ENCODE data around the gene CFP.

The CFP gene

GRCh38 chrX:47578692-47579091 lies 51.0 kb downstream of the CFP start:
- TF ChIP-seq TAF1 (IDR thresholded peaks at IDR 0.05; ENCODE audit: low read depth, low read length) (no peak), SPI1 (IDR thresholded peaks at IDR 0.05; ENCODE audit: low read depth, low read length) (no peak), POU2F2 (IDR thresholded peaks at IDR 0.05; ENCODE audit: low read depth, low read length) (no peak), POLR2AphosphoS5 (IDR thresholded peaks at IDR 0.05; ENCODE audit: low read depth, low read length) (no peak), POLR2A (IDR thresholded peaks at IDR 0.05; ENCODE audit: low read depth, low read length) (no peak), PAX5 (IDR thresholded peaks at IDR 0.05; ENCODE audit: insufficient read depth, low read length, severe bottlenecking) (no peak)
- FAIRE-seq: no peak
- no peak for DNase-seq (ENCODE audit: insufficient read length, low spot score)

DNA sequence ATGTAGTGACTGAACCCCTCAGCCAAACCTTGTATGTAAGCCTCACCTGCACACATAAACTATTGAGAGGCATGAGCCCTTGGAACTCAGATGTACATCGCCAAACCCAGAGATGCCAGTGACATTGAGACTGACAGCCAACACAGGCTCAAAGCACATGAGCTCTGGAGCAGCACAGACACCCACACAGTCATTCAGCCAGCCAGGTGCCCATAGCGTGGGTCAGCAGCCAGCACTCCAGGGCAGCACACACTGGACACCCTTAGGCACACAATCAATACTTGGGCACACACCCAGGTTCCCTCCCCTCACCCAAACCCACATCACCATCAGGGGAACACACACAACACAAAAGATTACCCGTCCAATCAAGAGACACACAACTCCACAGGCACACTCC lies 51.8 kb downstream of the CFP start:
- TF ChIP-seq POLR2A (IDR thresholded peaks at IDR 0.05; ENCODE audit: low read depth, low read length) (no peak), PAX5 (IDR thresholded peaks at IDR 0.05; ENCODE audit: insufficient read depth, low read length, severe bottlenecking) (no peak), POU2F2 (IDR thresholded peaks at IDR 0.05; ENCODE audit: low read depth, low read length) (no peak), TAF1 (IDR thresholded peaks at IDR 0.05; ENCODE audit: low read depth, low read length) (no peak), POLR2AphosphoS5 (IDR thresholded peaks at IDR 0.05; ENCODE audit: low read depth, low read length) (no peak), SPI1 (IDR thresholded peaks at IDR 0.05; ENCODE audit: low read depth, low read length) (no peak)
- peak; percentile 16 for FAIRE-seq
- no peak for DNase-seq (ENCODE audit: insufficient read length, low spot score)

- no peak for FAIRE-seq
- no peak for DNase-seq (ENCODE audit: insufficient read length, low spot score)
- TF ChIP-seq PAX5 (IDR thresholded peaks at IDR 0.05; ENCODE audit: insufficient read depth, low read length, severe bottlenecking) (no peak), TAF1 (IDR thresholded peaks at IDR 0.05; ENCODE audit: low read depth, low read length) (no peak), POLR2AphosphoS5 (IDR thresholded peaks at IDR 0.05; ENCODE audit: low read depth, low read length) (no peak), POLR2A (IDR thresholded peaks at IDR 0.05; ENCODE audit: low read depth, low read length) (no peak), POU2F2 (IDR thresholded peaks at IDR 0.05; ENCODE audit: low read depth, low read length) (no peak), SPI1 (IDR thresholded peaks at IDR 0.05; ENCODE audit: low read depth, low read length) (no peak)
Observed at GRCh38 chrX:47577424-47577823, 52.3 kb downstream of the CFP start.

GRCh38 chrX:47576021-47576898 lies 53.5 kb downstream of the CFP start:
- TF ChIP-seq TAF1 (IDR thresholded peaks at IDR 0.05; ENCODE audit: low read depth, low read length) (no peak), PAX5 (IDR thresholded peaks at IDR 0.05; ENCODE audit: insufficient read depth, low read length, severe bottlenecking) (no peak), POU2F2 (IDR thresholded peaks at IDR 0.05; ENCODE audit: low read depth, low read length) (no peak), POLR2A (IDR thresholded peaks at IDR 0.05; ENCODE audit: low read depth, low read length) (no peak), POLR2AphosphoS5 (IDR thresholded peaks at IDR 0.05; ENCODE audit: low read depth, low read length) (no peak), SPI1 (IDR thresholded peaks at IDR 0.05; ENCODE audit: low read depth, low read length) (no peak)
- FAIRE-seq: peak; percentile 13
- no peak for DNase-seq (ENCODE audit: insufficient read length, low spot score)

- FAIRE-seq (peak; percentile 62), DNase-seq (ENCODE audit: insufficient read length, low spot score) (no peak)
- TF ChIP-seq POU2F2 (IDR thresholded peaks at IDR 0.05; ENCODE audit: low read depth, low read length): no peak
- no peak for TF ChIP-seq TAF1 (IDR thresholded peaks at IDR 0.05; ENCODE audit: low read depth, low read length)
- TF ChIP-seq POLR2AphosphoS5 (IDR thresholded peaks at IDR 0.05; ENCODE audit: low read depth, low read length): no peak
- no peak for TF ChIP-seq SPI1 (IDR thresholded peaks at IDR 0.05; ENCODE audit: low read depth, low read length)
- no peak for TF ChIP-seq PAX5 (IDR thresholded peaks at IDR 0.05; ENCODE audit: insufficient read depth, low read length, severe bottlenecking)
- TF ChIP-seq POLR2A (IDR thresholded peaks at IDR 0.05; ENCODE audit: low read depth, low read length): no peak
Observed at GRCh38 chrX:47574547-47575301, 55.0 kb downstream of the CFP start.

GRCh38 chrX:47574076-47574546 lies 55.6 kb downstream of the CFP start:
- TF ChIP-seq TAF1 (IDR thresholded peaks at IDR 0.05; ENCODE audit: low read depth, low read length): no peak
- no peak for TF ChIP-seq POLR2AphosphoS5 (IDR thresholded peaks at IDR 0.05; ENCODE audit: low read depth, low read length)
- no peak for TF ChIP-seq SPI1 (IDR thresholded peaks at IDR 0.05; ENCODE audit: low read depth, low read length)
- TF ChIP-seq POU2F2 (IDR thresholded peaks at IDR 0.05; ENCODE audit: low read depth, low read length): no peak
- TF ChIP-seq POLR2A (IDR thresholded peaks at IDR 0.05; ENCODE audit: low read depth, low read length): no peak
- TF ChIP-seq PAX5 (IDR thresholded peaks at IDR 0.05; ENCODE audit: insufficient read depth, low read length, severe bottlenecking): no peak
- DNase-seq (ENCODE audit: insufficient read length, low spot score): no peak
- no peak for FAIRE-seq

GRCh38 chrX:47573341-47574075 lies 56.2 kb downstream of the CFP start:
- no peak for DNase-seq (ENCODE audit: insufficient read length, low spot score)
- no peak for FAIRE-seq
- no peak for TF ChIP-seq POU2F2 (IDR thresholded peaks at IDR 0.05; ENCODE audit: low read depth, low read length)
- no peak for TF ChIP-seq TAF1 (IDR thresholded peaks at IDR 0.05; ENCODE audit: low read depth, low read length)
- no peak for TF ChIP-seq PAX5 (IDR thresholded peaks at IDR 0.05; ENCODE audit: insufficient read depth, low read length, severe bottlenecking)
- no peak for TF ChIP-seq SPI1 (IDR thresholded peaks at IDR 0.05; ENCODE audit: low read depth, low read length)
- no peak for TF ChIP-seq POLR2A (IDR thresholded peaks at IDR 0.05; ENCODE audit: low read depth, low read length)
- TF ChIP-seq POLR2AphosphoS5 (IDR thresholded peaks at IDR 0.05; ENCODE audit: low read depth, low read length): no peak

Measured in GM12891 (cell line).